Stimulated activated CD4-positive, alpha-beta T cell treated with anti-CD3 and anti-CD28 coated beads, Interleukin-4, amount 100 ng/mL, for 24 hours (primary cell): Measurements from ENCODE around the gene PDXK.
"Not testable (repeated sequence)": the region's sequence is repeated elsewhere in the genome, so short reads cannot be mapped to it uniquely, and the experiment has no call there.

Experiments
- DNase-seq: peaks from one replicate; pipeline ENCODE4 v3.0.0-alpha.2; 2020

Gene PDXK

DNA sequence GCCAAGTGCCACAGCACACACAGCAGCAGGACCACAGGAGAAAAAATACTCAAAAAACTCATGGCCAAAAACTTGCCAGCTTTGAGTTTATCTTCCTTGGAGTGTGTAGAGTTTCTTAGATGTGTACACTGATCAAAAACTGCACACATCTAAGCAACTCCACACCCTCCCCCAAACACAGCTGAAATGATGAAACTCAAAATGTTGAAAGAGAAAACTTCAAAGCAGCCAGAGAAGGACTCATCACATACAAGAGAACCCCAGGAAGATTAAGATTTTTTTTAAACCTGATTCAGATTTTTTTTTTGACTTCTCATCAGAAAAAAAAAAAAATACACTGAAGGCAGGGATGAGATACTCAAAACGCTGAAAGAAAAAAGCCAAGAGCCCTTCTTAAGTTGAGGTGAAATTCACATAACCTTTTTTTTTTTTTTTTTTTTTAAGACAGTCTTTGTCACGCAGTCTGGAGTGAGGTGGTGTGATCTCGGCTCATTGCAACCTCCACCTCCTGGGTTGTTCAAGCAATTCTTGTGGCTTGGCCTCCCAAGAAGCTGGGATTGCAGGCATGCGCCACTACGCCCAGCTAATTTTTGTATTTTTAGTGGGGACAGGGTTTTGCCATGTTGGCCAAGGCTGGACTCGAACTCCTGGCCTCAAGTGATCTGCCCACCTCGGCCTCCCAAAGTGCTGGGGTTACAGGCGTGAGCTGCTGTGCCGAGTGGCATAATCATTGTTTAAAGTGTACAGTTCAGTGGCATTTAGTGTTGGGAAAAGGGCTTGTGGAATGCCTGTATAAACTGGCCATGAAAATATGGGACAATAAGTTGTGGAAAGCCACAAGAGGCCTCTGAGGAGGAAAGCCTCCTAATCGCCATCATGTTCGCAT, 20.9 kb upstream of the PDXK start:
- no peak for DNase-seq

DNA sequence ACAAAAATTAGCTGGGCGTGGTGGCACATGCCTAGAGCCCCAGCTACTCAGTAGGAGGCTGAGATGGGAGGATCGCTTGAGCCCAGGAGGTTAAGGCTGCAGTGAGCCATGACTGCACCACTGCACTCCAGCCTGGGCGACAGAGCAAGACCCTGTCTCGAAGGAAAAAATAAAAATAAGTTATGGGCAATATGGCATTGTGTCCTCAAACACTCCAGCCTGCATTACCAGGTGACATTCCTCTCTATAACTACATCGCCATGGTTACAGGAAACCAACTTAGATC, 19.5 kb upstream of the PDXK start:
- not testable (repeated sequence) for DNase-seq

DNA sequence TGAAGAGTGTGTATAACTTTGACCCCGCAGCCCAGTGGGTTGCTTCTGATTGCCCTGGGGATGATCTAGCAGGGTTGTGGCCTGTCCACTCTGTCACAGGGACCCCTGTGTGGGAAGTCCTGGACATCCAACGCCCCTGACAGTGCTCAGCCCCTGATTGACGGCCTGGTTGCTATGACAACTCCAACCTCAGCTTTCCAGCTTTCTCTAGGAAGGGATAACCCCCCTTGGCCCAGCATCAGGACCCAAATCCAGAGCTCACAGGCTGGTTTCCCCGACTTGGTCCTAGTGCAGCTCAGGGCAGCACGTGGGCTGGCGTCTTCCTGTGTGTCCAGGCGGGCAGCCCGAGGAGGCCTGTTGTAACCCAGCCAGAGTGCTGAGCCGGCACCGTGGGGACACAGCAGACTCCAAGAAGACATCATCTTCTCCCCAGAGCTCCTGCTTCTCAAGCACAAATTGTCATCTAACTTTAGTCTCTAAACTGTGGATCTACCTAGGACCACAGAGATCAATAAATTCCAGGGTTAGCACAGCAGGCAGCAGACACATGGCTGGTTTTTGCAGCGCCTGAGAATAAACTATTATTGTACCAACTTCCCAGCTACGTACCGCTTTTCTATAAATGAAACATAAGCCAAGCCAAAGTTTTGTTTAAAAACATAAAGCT, 18.9 kb upstream of the PDXK start:
- no peak for DNase-seq

DNA sequence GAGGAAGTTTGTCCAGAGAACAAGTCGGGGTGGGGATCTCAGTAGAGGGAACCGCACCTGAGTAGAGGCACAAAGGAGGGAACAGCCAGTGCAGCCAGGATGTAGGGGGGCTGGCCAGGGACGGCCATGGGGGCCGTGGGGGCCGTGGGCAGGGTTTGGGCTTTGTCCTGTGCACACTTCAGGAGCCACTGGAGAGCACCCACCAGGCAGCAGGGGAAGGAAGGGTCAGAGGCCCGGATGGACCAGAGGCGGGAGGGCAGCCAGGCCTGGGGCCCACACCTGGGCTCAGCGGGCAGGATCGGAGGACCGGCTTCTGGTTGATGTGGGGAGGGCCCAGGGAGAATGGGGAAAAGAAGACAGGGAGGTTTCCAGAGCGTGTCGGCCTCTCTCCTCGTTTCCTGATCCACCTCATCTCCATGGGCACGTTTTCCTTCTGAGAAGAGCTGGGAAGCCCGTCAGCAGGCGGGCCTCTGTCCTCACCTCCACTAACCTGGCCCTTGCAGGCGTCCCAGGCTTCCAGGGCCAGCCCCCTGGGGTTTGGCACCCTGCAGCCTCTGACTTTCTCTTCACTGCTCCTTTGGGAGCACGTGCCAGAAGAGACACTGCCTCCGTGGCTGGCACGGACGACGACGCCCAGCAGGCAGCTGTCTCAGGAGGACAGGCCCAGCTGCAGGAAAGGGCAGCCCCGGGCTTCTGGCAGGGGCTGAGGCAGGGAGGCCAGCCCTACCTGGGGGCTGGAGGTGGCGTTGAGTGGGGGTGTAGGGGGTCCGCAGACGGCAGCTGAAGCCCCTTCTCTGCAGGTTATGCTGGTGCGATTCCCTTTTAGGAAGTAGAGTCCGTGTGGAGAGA, 16.8 kb upstream of the PDXK start:
- no peak for DNase-seq

DNA sequence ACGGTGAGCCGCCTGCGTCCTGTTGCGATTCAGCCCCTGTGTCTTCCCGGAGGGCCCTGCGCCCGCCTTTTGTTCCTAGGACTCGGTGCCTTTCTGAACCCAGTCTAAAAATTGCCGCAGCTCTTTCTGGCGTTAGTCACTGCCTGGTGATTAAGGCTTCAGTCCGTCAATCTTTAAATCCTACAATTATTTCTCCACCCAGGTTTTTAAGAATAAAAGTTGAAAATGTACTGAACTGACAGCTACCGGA, 16.2 kb upstream of the PDXK start:
- no peak for DNase-seq

DNA sequence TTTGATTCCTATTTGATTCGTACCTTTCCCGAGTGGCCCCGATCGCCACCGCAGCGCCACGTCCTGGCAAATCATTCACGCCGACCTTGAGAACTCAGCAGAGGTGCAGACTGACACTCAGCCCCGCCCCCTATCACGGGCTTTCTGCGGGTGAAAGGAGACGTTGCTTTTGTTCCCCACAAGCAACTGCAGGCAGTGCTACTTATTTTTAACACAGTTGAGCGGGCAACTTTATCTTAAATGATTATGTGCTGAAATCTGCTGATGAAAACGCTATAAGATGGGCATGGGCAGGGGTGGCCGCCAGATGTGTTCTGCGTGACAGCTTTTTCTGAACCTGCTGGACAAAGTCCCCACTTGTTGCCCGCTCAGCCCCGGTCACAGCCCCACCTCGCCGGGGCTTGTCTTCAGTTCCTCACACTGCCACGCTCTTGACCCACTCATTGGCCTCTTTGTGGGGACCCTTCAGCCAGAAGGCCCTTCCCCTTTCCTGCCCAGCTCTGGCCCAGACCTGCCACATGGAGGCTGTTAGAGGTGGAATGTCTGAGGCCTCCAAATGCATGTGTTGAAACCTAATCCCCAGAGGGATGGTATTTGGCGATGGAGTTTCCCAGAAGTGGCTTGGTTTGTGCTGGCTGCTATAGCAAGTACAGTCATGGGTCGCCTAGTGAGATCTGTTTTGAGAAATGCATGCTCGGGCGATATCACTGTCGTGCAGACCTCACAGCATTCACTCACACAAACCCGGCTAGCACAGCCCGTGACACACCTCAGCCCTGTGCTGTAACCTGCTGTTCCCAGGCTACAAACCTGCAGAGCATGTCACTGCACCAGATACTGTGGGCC, 15.7 kb upstream of the PDXK start:
- no peak for DNase-seq

- DNase-seq = no peak
Measured at GRCh38 chr21:43707462-43707861, 11.5 kb upstream of the PDXK start.

- DNase-seq = no peak
Measured at GRCh38 chr21:43708745-43709381, 10.1 kb upstream of the PDXK start.

- no peak for DNase-seq
Measured at GRCh38 chr21:43712268-43712942, 6.5 kb upstream of the PDXK start.

- not testable (repeated sequence) for DNase-seq
Measured at GRCh38 chr21:43713123-43713522, 5.8 kb upstream of the PDXK start.

DNA sequence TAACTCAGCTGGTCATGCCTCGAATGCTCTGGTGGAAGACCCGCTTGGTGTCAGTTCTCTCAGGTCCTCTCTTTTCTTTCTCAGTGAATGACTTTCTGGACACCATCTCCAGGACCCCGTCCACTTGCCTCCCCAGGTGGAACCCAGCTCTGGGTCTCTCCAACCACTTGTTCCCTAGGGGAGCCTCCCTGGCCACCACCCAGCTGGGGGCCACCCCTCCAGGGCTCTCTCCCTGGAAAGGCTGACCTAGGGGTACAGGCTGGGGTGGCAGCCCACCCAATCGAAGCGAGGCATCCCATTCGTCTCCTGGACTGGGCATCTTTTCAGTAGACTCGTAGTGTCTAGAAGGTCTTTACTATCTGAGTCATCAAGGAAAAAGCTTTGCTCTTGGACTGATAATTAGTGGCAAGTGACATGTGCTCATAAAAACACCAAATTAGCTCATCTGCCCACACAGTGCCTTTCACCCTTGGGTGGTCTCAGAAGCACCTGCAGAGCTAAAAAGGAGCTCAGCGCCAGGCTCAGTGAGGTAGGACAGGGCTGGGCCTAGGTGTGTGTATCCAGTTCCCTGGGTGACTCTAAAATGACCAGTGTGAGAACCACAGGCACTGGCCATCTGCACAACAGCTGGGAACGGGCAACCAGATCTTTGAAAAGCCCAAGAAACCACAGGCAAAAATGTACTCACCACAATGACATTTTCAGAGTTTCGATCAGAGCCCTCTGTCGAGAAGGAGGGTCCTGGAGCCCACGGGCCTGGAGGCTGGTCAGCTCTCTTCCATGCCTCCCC, 2.4 kb upstream of the PDXK start:
- DNase-seq = no peak

GRCh38 chr21:43717166-43717853, 1.6 kb upstream of the PDXK start:
- no peak for DNase-seq

DNA sequence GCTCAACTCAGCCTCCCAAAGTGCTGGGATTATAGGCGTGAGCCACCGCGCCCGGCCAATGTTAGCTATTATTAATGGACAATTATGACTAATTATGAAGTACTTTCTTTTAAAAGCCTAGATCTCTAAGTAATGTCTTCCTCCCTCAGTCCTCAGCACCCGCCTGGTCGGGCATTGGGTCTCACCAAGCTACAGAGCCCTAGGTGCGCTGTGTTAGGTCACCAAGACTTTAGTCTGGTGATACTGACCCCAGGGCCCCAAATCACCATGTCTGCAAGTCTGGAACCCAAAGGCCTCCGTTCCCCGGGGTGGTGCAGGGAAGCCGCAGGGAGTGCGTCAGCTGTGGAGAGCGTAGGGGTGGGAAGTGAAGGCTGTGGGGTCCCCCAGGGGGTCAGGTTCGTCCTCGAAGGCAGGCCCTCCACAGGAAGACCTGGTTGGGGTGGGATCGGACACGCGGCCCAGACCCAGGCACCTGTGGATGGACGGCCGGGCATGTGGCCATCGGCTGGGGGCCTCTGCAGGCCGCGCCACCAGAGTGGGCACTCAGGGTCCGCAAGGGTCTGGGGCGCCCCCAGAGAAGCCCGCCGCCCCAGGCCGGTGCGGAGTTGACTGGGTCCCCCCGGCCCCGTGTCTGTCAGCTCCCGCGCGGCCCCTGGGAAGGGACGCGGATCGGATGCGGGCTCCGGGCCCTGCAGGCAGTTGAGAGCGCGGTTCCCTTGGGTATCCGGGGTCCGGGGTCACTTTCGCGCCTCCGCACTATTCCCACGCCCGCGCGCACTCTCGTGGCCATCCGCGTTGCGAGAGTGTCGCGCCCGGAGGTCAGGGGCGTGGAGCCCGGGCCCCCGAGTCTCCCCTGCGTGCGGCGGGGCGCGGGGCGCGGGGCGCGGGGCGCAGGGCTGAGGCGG, 710 bp upstream of the PDXK start:
- DNase-seq = no peak

DNA sequence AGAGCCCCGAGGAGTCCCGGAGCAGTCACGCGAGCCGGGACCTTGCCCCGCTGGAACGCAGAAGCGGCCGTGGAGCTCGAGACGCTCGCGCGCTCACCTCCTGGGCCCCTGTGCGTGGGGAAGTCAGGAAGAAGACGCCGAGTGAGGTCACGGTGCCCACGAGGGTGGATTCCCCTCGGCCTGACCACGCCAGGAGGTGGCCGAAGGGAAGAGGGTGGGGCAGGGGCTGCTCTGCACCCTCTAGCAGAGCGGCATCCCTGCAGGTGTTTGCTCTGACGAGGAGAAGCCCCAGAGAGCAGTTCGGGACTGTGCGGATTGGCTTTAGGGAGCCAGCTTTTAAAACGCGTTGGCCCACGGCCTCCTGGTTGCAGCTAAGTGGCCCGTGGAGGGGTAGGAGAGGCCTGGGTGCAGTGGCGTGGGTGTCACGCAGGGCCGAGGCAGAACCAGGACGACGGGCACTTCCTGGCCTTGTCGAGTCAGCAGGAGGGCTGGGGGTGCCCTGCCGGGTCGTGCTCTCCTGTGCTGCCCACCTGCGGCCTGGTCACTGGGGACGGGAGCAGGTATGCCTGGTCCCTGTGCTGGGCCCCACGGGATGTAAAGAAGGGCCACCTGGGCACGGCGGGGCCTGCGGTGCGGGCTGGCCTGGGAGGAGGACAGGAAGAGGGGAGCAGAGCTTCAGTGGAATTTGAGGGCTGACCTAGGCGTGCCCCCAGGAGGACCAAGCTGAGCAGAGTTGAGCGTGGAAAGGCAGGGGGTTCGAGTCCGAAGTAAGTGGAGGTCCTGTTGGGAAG, 1.0 kb downstream of the PDXK start:
- DNase-seq = no peak

- DNase-seq = no peak
Measured at GRCh38 chr21:43720539-43721166, 1.7 kb downstream of the PDXK start.

DNA sequence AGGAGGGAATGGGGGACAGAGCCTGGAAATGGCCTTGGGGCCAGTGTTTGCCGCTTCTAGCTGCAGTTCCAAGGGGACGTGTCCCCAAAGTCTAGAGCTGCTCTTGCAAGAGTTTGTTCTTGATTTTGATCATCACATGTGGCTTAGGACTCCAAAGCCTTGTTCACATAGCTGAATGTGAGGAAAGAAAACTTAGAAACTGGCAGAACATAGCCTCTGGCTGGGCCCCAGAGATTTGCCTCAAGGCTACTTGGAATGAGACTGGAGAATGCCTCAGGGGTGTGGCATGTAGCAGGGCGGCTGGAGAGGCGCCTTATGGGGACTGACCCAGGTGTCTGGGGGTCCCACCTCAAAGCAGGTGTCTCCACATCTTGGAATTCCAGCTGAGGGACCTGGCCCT, 2.3 kb downstream of the PDXK start:
- no peak for DNase-seq

DNA sequence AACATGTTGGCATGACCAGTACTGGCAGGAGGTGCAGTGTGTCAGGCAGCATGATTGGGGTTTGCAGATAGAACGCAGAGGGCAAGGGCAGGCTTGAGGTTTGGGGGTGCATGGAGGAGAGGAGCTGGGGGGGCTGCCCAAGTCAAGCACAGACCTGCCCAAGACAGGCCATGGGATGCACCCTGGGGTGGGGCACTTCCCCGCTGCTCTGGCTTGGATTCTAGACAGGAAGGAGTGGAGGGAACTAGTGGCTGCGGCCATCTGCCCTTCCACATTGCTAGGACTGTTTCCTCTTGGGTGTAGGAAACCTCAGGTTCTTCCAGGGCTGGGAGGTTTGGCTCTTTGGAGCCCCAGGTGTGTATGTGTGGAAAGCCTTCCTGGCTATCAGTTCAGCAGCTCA, 3.0 kb downstream of the PDXK start:
- no peak for DNase-seq

DNA sequence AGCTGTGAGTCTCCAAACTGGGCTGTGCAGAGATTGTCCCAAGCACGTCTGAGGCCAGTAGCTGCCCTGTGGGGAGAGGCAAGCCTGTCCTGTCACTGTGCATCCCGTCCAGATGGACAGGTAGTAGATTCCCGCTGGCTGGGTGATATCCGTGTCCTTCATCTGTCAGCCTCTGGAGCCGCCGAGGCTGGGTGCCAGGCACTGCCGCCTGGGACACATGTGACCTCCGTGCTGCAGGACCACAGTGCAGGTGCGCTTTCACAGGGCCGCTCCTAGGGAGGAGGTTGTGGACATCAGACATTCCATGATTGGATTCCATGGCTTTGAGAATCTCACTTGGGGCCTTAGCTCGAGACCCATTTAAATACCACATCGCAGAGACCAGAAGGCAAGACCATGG, 4.7 kb downstream of the PDXK start:
- no peak for DNase-seq
